ENCODE results near the gene BLCAP.
"Not testable (repeated sequence)": the region's sequence is repeated elsewhere in the genome, so short reads cannot be mapped to it uniquely, and the experiment has no call there.

Gene BLCAP

GRCh38 chr20:37513779-37514359, 13.8 kb downstream of the BLCAP start:
- DNase-seq = no peak

GRCh38 chr20:37511610-37512275, 15.9 kb downstream of the BLCAP start:
- no peak for DNase-seq

GRCh38 chr20:37510226-37510625, 17.4 kb downstream of the BLCAP start:
- no peak for DNase-seq

GRCh38 chr20:37506152-37506725, 21.4 kb downstream of the BLCAP start:
- DNase-seq = no peak

GRCh38 chr20:37505263-37506151, 22.2 kb downstream of the BLCAP start:
- no peak for DNase-seq

GRCh38 chr20:37504404-37505096, 23.1 kb downstream of the BLCAP start:
- DNase-seq = peak; percentile 43

- DNase-seq = no peak
Measured at GRCh38 chr20:37503256-37503927, 24.3 kb downstream of the BLCAP start.

GRCh38 chr20:37502654-37503053, 25.0 kb downstream of the BLCAP start:
- DNase-seq = no peak

GRCh38 chr20:37501940-37502339, 25.7 kb downstream of the BLCAP start:
- DNase-seq = no peak

GRCh38 chr20:37500311-37500710, 27.4 kb downstream of the BLCAP start:
- no peak for DNase-seq

- no peak for DNase-seq
Measured at GRCh38 chr20:37498066-37498665, 29.5 kb downstream of the BLCAP start.

GRCh38 chr20:37494796-37495195, 32.9 kb downstream of the BLCAP start:
- DNase-seq = no peak

GRCh38 chr20:37494301-37494700, 33.4 kb downstream of the BLCAP start:
- DNase-seq = no peak

GRCh38 chr20:37492945-37493344, 34.7 kb downstream of the BLCAP start:
- DNase-seq = no peak

- DNase-seq = no peak
Measured at GRCh38 chr20:37492096-37492625, 35.5 kb downstream of the BLCAP start.

GRCh38 chr20:37490663-37491350, 36.9 kb downstream of the BLCAP start:
- DNase-seq = no peak

GRCh38 chr20:37486209-37486608, 41.5 kb downstream of the BLCAP start:
- not testable (repeated sequence) for DNase-seq

- DNase-seq = no peak
Measured at GRCh38 chr20:37484331-37484730, 43.3 kb downstream of the BLCAP start.

GRCh38 chr20:37481610-37482009, 46.1 kb downstream of the BLCAP start:
- no peak for DNase-seq

- no peak for DNase-seq
Measured at GRCh38 chr20:37480919-37481318, 46.8 kb downstream of the BLCAP start.
